Erythroblast (primary cell): Measurements from ENCODE around the gene ADCY3.

Experiments used
- DNase-seq, 2 experiments: peaks; one replicate each; lab custom pipeline; 2025; lab: John Stamatoyannopoulos, UW
- GATA1 ChIP-seq: IDR thresholded peaks from 2 replicates; pipeline ENCODE4 v1.6.1; 2011; ENCODE audit warnings: low read depth, mild to moderate bottlenecking, control low read depth, low read length, moderate library complexity
- POLR2A ChIP-seq: IDR thresholded peaks from 2 replicates; pipeline ENCODE4 v1.6.1; 2011; ENCODE audit warnings: mild to moderate bottlenecking, low read length

ADCY3 gene

DNA sequence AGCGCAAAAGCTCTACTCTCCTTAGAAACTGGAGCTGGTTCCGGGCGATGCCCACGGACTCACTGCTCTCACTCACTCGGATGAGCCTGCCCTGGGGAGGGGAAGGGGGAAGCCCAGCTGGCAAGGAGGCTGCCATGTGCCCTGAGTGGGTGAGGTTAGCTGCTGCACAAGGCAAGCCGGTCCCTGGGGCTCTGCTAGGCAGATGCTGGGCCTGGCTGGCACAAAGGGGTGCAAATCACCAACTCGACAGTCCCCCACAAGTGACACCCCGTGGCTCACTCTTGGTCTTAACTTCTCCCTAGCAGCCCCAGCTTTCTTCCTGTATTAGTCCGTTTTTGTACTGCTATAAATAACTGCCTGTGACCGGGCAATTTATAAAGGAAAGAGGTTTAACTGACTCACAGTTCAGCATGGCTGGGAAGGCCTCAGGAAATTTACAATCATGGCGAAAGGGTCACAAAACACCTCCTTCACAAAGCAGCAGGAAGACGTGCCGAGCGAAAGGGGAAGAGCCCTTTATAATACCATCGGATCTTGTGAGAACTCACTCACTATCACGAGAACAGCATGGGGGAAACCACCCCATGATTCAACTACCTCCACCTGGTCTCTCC, 33.2 kb downstream of the ADCY3 start:
- DNase-seq = no peak
- TF ChIP-seq POLR2A = no peak
- TF ChIP-seq GATA1 = no peak

DNA sequence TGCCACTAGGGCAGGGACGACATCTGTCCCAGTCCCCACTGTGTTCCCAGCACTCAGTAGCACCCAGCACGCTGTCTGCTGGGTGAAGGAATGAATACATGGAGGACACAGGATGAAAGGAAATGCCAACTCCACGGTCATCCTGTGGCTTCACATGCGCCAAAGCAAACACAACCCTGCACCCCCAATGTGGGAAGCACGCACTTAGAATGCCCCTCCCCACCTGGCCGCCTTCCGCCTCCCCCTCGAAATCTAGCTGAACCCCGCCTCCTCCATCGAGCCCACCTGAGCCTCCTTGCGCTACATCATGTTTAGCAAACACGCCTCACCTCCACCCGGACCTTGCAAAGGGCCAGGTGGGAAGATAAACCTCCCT, 33.9 kb downstream of the ADCY3 start:
- DNase-seq = no peak
- no peak for TF ChIP-seq POLR2A

DNA sequence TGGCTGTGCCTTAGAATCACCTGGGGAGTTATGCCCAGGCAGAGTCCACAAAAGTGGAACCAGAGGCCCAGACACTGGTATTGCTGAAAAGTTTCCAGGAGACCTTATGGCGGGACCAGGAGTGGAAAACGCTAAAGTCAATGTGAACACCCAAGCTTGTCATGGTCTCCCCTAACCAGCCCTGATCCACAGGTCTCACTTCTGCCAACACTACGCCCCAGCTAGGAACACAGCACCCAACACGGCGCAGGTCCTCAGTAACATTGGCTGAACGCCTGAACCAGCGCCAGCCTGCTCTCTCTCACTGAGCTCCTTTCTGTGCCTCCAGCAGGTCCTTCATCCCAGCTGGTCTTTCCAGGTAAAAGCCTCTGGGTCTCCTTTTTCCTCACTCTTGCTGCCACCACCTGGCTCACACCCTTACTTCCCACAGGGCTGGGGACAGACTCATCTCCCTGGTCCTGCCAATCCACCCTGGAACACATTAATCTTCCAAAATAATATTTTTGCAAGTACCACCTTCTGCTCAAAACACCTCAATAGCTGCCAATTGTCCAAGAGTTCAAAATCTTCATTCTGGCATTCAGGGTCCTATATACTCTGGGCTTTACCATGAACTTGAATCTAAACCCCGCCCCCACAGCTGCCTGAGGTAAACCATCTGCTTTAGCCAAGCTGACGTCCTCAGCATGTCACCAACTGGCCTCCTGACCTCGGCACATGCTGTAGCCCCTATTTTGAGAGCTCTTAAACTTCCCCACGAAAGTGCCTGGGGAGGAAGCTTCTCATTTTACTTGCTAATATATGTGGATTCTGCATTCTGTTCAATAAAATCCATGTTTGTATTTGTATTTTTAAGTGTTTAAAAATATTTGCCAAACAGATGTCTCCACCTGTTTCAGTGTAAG, 34.6 kb downstream of the ADCY3 start:
- TF ChIP-seq GATA1 (no peak), POLR2A (no peak)
- no peak for DNase-seq

DNA sequence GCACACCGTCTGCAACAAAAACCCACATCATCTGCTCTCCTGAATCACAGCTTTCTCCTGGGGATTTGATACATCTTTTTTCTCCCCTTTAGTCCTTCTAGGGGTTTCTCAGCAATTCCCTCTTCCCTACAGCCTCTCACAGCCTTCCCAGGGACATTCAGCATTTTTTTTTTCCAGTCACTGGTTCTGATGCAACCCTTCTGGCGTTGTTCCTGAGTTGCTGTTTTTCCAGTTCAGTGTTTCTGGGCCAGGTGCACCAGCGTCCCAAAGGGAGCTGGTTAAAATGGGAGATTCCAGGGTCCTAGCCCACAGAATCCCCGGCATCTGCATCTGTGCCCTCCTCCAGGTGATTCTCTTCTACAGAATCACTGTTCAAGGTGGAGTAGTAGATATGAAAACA, 36.1 kb downstream of the ADCY3 start:
- DNase-seq = no peak
- TF ChIP-seq GATA1 (no peak), POLR2A (no peak)

DNA sequence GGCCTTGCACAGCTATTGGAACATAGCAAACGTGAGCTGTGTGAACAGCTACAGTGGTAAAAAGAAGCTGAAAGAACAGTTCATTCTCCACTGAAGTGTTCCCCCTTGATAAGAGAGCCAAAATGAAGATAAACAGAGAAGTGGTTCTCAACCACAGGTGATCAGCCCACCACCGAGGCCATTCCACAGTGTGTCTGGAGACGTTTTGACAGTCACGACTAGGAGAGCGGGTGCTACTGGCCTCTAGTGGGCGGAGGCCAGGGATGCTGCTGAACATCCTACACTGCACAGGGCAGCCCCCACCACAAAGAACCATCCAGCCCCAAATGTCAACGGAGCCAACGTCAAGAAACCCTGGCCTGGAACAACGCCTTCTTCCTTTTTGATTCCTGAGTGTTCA, 38.4 kb downstream of the ADCY3 start:
- TF ChIP-seq POLR2A (no peak), GATA1 (no peak)
- peak; percentile 13 to 14 for DNase-seq

DNA sequence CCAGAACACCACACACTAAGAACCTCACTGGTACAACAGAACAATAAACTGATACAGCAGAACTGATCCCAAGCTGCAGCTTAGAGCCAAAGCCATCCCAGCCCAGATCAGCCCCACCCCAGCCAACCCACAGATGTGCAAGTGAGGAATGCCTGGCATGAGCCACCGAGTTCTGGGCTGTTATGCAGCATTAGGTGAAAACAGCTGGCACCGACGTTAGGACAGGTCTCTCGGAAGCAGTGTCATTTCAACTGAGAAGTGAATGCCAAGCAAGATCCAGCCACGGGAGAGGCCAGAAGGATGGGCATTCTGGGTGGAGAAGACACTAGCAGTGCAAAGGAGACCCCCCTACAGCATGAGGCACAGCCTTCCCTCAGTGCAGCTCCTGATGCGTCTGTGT, 38.9 kb downstream of the ADCY3 start:
- no peak for DNase-seq
- TF ChIP-seq GATA1 (no peak), POLR2A (no peak)

DNA sequence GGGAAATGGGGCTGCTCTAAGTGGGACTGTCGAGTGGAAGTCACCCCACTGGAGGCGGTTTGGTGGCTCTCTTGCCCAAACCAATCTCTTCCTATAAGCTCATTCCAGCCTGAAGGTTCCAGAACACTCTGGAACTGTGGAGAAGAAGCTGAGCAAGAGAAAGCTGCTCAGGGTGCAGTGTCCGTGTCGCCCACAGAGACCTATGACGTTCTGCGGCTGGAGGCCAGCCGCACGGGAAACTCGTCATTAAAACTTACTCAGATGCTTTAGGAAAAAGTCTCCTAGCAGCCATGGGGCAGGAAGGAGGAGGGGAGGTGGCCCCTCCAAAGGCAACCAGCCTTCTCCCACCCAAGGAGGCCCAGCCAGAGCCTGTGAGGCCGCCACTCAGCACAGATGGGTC, 41.7 kb downstream of the ADCY3 start:
- no peak for DNase-seq
- no peak for TF ChIP-seq POLR2A
- TF ChIP-seq GATA1 = no peak

DNA sequence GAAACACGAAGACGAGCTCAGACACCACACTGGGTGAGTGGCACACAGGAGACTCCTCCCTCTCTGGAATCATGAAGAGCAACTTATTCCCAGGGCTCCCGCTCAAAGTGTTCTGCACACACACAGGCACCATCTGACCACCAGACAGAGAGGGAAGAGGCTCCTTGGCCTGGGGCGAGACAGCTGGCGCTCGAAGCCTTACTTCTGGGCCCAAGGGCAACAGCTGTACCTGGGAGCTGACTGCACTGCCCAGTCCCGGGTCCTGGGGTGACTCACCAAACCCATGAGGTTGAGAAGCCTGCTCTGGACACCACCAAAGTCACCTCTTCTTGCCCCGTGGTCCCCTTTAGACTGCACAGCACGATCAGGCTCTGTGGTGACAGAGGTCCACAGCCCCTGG, 42.4 kb downstream of the ADCY3 start:
- TF ChIP-seq GATA1 (no peak), POLR2A (no peak)

DNA sequence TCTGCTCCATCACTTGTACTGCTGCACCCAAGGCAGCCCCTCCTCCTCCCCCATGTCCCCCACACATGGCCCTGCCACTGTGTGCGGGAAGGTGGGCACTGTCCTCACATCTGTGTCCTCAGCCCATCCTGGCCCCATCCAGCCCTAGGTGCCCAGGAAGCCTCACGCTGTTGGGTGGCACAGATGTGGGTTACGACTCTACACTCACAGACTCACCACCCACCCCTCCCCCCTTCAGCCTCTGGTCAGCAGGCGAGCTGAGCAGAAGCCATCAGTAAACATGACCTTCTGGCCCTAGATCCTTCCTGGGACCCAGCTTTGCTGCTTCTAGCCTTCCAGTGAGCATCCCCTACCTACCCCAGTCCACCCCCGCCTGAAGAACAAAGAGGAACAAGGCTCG, 43.0 kb downstream of the ADCY3 start:
- DNase-seq = no peak
- TF ChIP-seq POLR2A = no peak
- TF ChIP-seq GATA1 = no peak

More for the DNA sequence above, 42.4 kb downstream of the ADCY3 start:
- DNase-seq = no peak

DNA sequence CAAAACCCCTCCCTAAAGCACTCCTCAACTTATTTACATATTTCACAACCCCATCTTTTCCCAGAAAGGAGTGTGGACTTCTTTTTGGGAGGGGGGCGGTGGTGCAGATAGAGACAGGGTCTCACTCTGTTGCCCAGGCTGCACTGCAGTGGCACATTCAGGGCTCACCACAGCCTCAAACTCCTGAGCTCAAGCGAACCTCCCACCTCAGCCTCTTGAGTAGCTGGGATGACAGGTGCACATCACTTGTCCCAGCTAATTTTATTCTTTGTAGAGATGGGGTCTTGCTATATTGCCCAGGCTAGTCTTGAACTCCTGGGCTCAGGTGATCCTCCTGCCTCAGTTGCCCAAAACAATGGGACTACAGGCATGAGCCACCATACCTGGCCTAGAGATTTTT, 44.1 kb downstream of the ADCY3 start:
- no peak for DNase-seq
- no peak for TF ChIP-seq GATA1
- TF ChIP-seq POLR2A = no peak

DNA sequence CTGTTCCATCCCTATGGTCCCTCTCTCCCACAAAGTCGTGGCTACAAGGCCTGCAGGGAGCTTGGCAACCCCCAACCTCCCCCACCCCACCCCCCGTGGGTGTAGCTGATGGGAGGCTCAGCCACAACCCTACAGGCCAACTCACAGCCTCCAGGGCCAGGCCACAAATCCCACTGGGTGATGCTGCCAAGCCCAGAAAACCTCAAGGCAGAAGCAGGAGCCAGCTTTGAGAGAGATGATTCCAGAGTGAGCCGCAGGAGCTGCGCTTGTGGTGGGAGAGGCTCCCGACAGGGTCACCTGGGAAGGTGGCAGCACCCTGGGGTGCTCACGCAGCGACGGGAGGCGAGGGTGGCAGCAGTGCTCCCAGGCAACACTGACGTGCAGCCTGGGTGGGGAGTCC, 44.8 kb downstream of the ADCY3 start:
- DNase-seq = no peak
- TF ChIP-seq POLR2A (no peak), GATA1 (no peak)

DNA sequence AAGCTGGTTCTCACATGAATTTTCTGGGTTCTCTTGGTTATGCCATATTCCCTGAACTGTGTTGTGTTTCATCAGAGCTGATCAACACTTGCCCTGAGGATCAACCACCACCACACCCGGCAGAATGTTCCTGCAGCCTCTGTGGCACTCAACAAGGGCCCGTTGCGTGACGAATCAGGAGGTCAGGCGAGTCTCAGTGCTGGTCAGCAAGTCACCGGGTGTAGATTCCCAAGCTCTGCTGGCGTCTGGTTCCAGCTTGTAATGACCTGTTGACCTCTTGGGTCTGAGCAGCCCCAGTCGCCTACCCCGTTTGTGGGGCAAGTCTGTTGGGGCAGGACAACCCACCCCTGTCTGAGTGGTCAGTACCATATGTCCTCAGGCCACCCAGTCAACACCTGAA, 46.0 kb downstream of the ADCY3 start:
- DNase-seq = no peak
- no peak for TF ChIP-seq POLR2A
- no peak for TF ChIP-seq GATA1

DNA sequence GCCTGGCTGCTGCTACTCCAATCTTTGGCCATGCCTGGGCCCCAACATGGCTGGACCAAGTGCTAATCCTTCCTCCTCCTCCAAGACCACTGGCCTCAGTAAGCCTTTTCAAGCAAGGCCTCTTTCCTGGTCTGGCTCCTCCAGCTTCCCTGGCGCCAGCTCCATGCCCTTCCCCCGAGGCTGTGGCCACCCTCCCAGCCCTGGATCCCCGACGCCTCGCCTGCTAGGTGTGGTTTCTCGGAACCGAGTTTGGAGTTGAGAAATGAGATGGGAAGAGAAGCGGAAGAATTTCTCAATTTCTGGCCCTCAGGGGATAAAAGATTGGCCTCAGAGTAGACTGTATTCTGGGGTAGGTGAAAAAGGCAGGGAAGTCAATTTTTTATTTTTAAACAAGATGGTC, 46.4 kb downstream of the ADCY3 start:
- DNase-seq = no peak
- TF ChIP-seq POLR2A = no peak
- no peak for TF ChIP-seq GATA1

DNA sequence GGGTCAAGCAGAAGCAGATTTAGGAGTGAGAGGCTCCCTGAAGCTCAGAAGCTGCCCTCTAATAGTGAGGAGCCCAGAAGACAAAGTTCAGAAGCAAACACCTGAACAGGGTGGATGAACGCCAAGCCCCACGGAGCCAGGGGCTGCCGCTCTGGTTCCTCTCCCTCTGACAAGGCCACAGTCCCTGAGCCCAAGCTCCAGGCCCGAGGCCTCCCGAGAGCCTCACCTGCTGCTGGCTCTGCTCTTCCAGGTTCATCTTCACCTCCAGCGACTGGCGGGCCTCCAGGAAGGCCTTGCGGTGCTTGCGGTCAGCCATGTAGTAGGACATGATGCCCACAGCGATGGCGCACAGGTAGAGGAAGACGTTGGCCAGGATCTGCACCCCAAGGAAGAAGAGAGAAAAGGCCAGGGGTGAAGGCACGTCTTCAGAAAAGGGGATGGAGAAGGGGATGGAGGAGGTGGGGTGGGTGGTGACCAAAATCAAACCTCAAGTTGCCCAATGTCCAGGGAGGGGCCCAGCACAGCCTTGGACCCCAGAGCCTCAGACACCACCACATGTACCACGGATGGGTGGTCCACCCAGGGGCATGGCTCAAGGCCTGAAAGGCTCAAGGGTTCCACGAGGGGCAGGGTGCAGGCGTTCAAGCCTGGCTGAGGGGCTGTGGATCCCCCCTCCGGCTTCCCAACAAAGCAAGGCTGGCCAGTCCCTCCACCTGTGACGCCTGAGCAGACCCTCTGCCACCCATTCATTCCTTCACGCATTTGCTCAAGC, 47.5 kb downstream of the ADCY3 start:
- no peak for DNase-seq
- TF ChIP-seq GATA1 (no peak), POLR2A (no peak)
